Measurements from ENCODE around the gene MAK.
"Not testable (repeated sequence)": the region's sequence is repeated elsewhere in the genome, so short reads cannot be mapped to it uniquely, and the experiment has no call there.

MAK gene

GRCh38 chr6:10749734-10750133 lies 88.6 kb downstream of the MAK start:
- FAIRE-seq (no peak), DNase-seq (ENCODE audit: insufficient read length, low spot score) (no peak)
- TF ChIP-seq CTCF (IDR thresholded peaks at IDR 0.05; ENCODE audit: insufficient read depth, missing control alignments), result no peak

GRCh38 chr6:10747251-10747972 lies 90.9 kb downstream of the MAK start, which contains the start of gene TMEM14B:
Gene TMEM14B (plus strand): TSS chr6:10747805. CDS start chr6:10749246, 1,441 bp downstream.
- FAIRE-seq (no peak), DNase-seq (ENCODE audit: insufficient read length, low spot score) (peak; percentile 94)
- no peak for TF ChIP-seq CTCF (IDR thresholded peaks at IDR 0.05; ENCODE audit: insufficient read depth, missing control alignments)

GRCh38 chr6:10746915-10747250 lies 91.5 kb downstream of the MAK start:
- DNase-seq (ENCODE audit: insufficient read length, low spot score) (no peak), FAIRE-seq (no peak)
- TF ChIP-seq CTCF (IDR thresholded peaks at IDR 0.05; ENCODE audit: insufficient read depth, missing control alignments), result no peak

- no peak for TF ChIP-seq CTCF (IDR thresholded peaks at IDR 0.05; ENCODE audit: insufficient read depth, missing control alignments)
- FAIRE-seq, result no peak
- DNase-seq (ENCODE audit: insufficient read length, low spot score), result no peak
Observed at GRCh38 chr6:10745116-10745515, 93.2 kb downstream of the MAK start.

GRCh38 chr6:10743515-10743914 lies 94.8 kb downstream of the MAK start:
- DNase-seq (ENCODE audit: insufficient read length, low spot score) (no peak), FAIRE-seq (no peak)
- no peak for TF ChIP-seq CTCF (IDR thresholded peaks at IDR 0.05; ENCODE audit: insufficient read depth, missing control alignments)

- no peak for TF ChIP-seq CTCF (IDR thresholded peaks at IDR 0.05; ENCODE audit: insufficient read depth, missing control alignments)
- FAIRE-seq (no peak), DNase-seq (ENCODE audit: insufficient read length, low spot score) (no peak)
Observed at GRCh38 chr6:10742251-10742650, 96.1 kb downstream of the MAK start.

- DNase-seq (ENCODE audit: insufficient read length, low spot score); FAIRE-seq: not testable (repeated sequence)
Observed at GRCh38 chr6:10741643-10742042, 96.7 kb downstream of the MAK start.

GRCh38 chr6:10740061-10740460 lies 98.3 kb downstream of the MAK start:
- DNase-seq (ENCODE audit: insufficient read length, low spot score), result no peak
- FAIRE-seq, result no peak
- TF ChIP-seq CTCF (IDR thresholded peaks at IDR 0.05; ENCODE audit: insufficient read depth, missing control alignments), result no peak
